Endothelial cell of umbilical vein (primary cell): ENCODE results near the gene PTDSS2. TPM values are rescaled to one million over a fixed set of nuclear protein-coding genes. Genes with fewer than 3 reads are reported as not detected.

ENCODE experiments used
- BruUV-seq: library from RNA; stranded (reverse); fragments of 400-500 nt; replicated peaks from 2 replicates; lab custom pipeline; 2021; lab: Mats Ljungman, UMichigan
- CTCF ChIA-PET: fragments of 300-600, 350-600 bp; sonication (Branson Sonifier 250); formaldehyde crosslinking; loops from one replicate; lab custom pipeline; 2021; ENCODE audit warnings: antibody characterized with exemption, inconsistent platforms; lab: Charles Lee
- POLR2A ChIA-PET: fragments of 300-600, 350-600 bp; sonication (Branson Sonifier 250); formaldehyde crosslinking; loops from one replicate; lab custom pipeline; 2021; ENCODE audit warnings: antibody characterized with exemption, inconsistent platforms; lab: Charles Lee
- DNase-seq: peaks from one replicate; pipeline ENCODE4 v3.0.0-alpha.2; 2011; ENCODE audit warnings: low read depth, low spot score
- FAIRE-seq: peaks from 2 replicates; lab custom pipeline; 2011; peaks lifted over from hg19 to GRCh38; lab: Jason Lieb, UNC
- H2AFZ ChIP-seq: 2 replicates; pipeline ENCODE4 v1.6.0; 2012; ENCODE audit warnings: low read depth, low read length, control low read depth, inconsistent platforms
- H3K27ac ChIP-seq: 2 replicates; pipeline ENCODE4 v1.5.1; 2011; ENCODE audit warnings: low read depth, mild to moderate bottlenecking, control low read depth, low read length, moderate library complexity; ENCODE audit not compliant: insufficient read depth
- H3K27me3 ChIP-seq, 2 experiments: 2 replicates each; pipeline versions ENCODE4 v1.6.0 to v1.6.1; 2011; ENCODE audit warnings: low read length in 2 of 2, mixed read lengths in 1 of 2; ENCODE audit not compliant: control insufficient read depth in 2 of 2, insufficient read depth in 2 of 2
- H3K36me3 ChIP-seq, 2 experiments: 2 replicates in 1 of 2; 3 replicates in 1 of 2; pipeline ENCODE4 v1.5.1; 2011; ENCODE audit warnings: low read length in 2 of 2, mild to moderate bottlenecking in 1 of 2, moderate library complexity in 1 of 2; ENCODE audit not compliant: control insufficient read depth in 2 of 2, insufficient read depth in 2 of 2; ENCODE audit errors: extremely low read depth in 1 of 2
- H3K4me1 ChIP-seq: 3 replicates; pipeline ENCODE4 v1.5.1; 2011; ENCODE audit warnings: mild to moderate bottlenecking, low read length; ENCODE audit not compliant: control insufficient read depth, insufficient read depth; ENCODE audit errors: extremely low read depth
- H3K4me2 ChIP-seq: 2 replicates; pipeline ENCODE4 v1.6.1; 2011; ENCODE audit warnings: low read length, control low read depth, mixed read lengths; ENCODE audit not compliant: insufficient read depth
- H3K4me3 ChIP-seq, 3 experiments: fragments of 200-600 bp in 1 of 3; sonication (generic), shearing (Covaris generic) in 1 of 3; replicated peaks in 1 of 3; 2 replicates each; pipeline ENCODE4 v1.5.1; 2011 to 2016; ENCODE audit warnings: control low read depth in 3 of 3, low read length in 3 of 3, mild to moderate bottlenecking in 2 of 3, inconsistent platforms in 1 of 3, low read depth in 1 of 3, moderate library complexity in 1 of 3; ENCODE audit not compliant: insufficient read depth in 1 of 3
- H3K79me2 ChIP-seq: 2 replicates; pipeline ENCODE4 v1.6.0; 2012; ENCODE audit warnings: low read length, inconsistent platforms; ENCODE audit not compliant: control insufficient read depth, insufficient read depth
- H3K9ac ChIP-seq: replicated peaks from 2 replicates; pipeline ENCODE3; 2011; ENCODE audit warnings: low read length, control low read depth; ENCODE audit not compliant: insufficient read depth; ENCODE audit errors: extremely low read depth
- H3K9me1 ChIP-seq: replicated peaks from 3 replicates; pipeline ENCODE4 v1.6.0; 2011; ENCODE audit warnings: mild to moderate bottlenecking, low read length; ENCODE audit not compliant: control insufficient read depth, insufficient read depth; ENCODE audit errors: extremely low read depth
- H3K9me3 ChIP-seq: replicated peaks from 2 replicates; pipeline ENCODE4 v1.5.1; 2012; ENCODE audit warnings: low read length, inconsistent platforms; ENCODE audit not compliant: control insufficient read depth, insufficient read depth
- H4K20me1 ChIP-seq: replicated peaks from 2 replicates; pipeline ENCODE3; 2011; ENCODE audit warnings: mild to moderate bottlenecking, low read length; ENCODE audit not compliant: control insufficient read depth, insufficient read depth; ENCODE audit errors: extremely low read depth
- CTCF ChIP-seq, 2 donors: IDR thresholded peaks; 1 replicate in 1 of 2; 2 replicates in 1 of 2; pipeline ENCODE4 v1.5.1; 2011; ENCODE audit warnings: low read length in 2 of 2, mild to moderate bottlenecking in 2 of 2, moderate library complexity in 2 of 2, control low read depth in 1 of 2, inconsistent platforms in 1 of 2, low read depth in 1 of 2; ENCODE audit not compliant: insufficient read depth in 1 of 2; ENCODE audit errors: extremely low read depth in 1 of 2
- EZH2 ChIP-seq: IDR thresholded peaks from 2 replicates; pipeline ENCODE4 v1.6.1; 2012; ENCODE audit warnings: borderline replicate concordance, low read depth, mild to moderate bottlenecking, moderate library complexity, low read length, inconsistent platforms; ENCODE audit not compliant: severe bottlenecking
- FOS ChIP-seq: IDR thresholded peaks from 2 replicates; pipeline ENCODE4 v1.6.1; 2011; ENCODE audit warnings: mild to moderate bottlenecking, low read length, moderate library complexity, borderline replicate concordance; ENCODE audit not compliant: insufficient read depth
- GATA2 ChIP-seq: IDR thresholded peaks from 2 replicates; pipeline ENCODE4 v1.7.0; 2011; ENCODE audit warnings: low read depth, mild to moderate bottlenecking, moderate library complexity, mixed read lengths, low read length; ENCODE audit not compliant: insufficient read length, insufficient read depth
- JUN ChIP-seq: IDR thresholded peaks from 2 replicates; pipeline ENCODE4 v1.6.1; 2011; ENCODE audit warnings: borderline replicate concordance, low read depth; ENCODE audit not compliant: insufficient read length, insufficient read depth
- MAX ChIP-seq: IDR thresholded peaks from 2 replicates; pipeline ENCODE4 v1.6.1; 2011; ENCODE audit not compliant: insufficient read depth, insufficient read length
- MYC ChIP-seq: IDR thresholded peaks from one replicate; pipeline ENCODE4 v1.6.1; 2011; ENCODE audit warnings: mild to moderate bottlenecking, low read depth, low read length
- POLR2A ChIP-seq: IDR thresholded peaks from 2 replicates; pipeline ENCODE4 v1.6.1; 2012; ENCODE audit warnings: low read depth, mild to moderate bottlenecking, control low read depth, low read length
- POLR2AphosphoS5 ChIP-seq: IDR thresholded peaks from 2 replicates; pipeline ENCODE4 v1.6.1; 2012; ENCODE audit warnings: low read depth, mild to moderate bottlenecking, control low read depth, low read length, moderate library complexity; ENCODE audit not compliant: insufficient read depth
- dilution Hi-C: fragments of 300-500 bp; cut with MboI; formaldehyde crosslinking; loops from one replicate; pipeline ENCODE4 v1.15.0; 2019; ENCODE audit warnings: low sequenced_read_pairs; ENCODE audit not compliant: extremely low pct_ligation_motif_present
- intact Hi-C: fragments of 100-400 bp; cut with micrococcal nuclease; formaldehyde crosslinking; loops from one replicate; pipeline ENCODE4 v1.10.0; 2022
- polyA plus RNA-seq, 4 experiments: library from polyadenylated mRNA; depleted of rRNA in 3 of 4; stranded (reverse) in 3 of 4; unstranded in 1 of 4; fragments of >200 nt; gene quantifications; 2 replicates each; pipeline versions ENCODE4 v1.2.1 to v1.2.3, GENCODE V29; 2011 to 2012; ENCODE audit warnings: missing spikeins in 1 of 4
- total RNA-seq: library from RNA; stranded (reverse); gene quantifications from 2 replicates; pipeline ENCODE4 v1.2.3, GENCODE V29; 2021

The PTDSS2 gene
- total and polyA plus RNA-seq, 2 donors (not counting 3 experiments of a cell fraction or from before 2014, with no cell fraction given) = 41.4 to 46.8 TPM

GRCh38 chr11:419248-420005, 30.7 kb upstream of the PTDSS2 start:
- ChIA-PET POLR2A (no interaction called here), CTCF (no interaction called here)
- intact Hi-C loops (no loop called here), dilution Hi-C loops (no loop called here)
- Histone ChIP-seq H3K9ac (no peak overlapping the region), H3K79me2 (no peaks in the 10 kb centered on the region), H3K9me3 (no peaks in the 10 kb centered on the region), H4K20me1 (no peaks in the 10 kb centered on the region), H2AFZ (no peak overlapping the region), H3K4me3 (no peak overlapping the region), H3K9me1 (no peaks in the 10 kb centered on the region), H3K36me3 (no peaks in the 10 kb centered on the region), H3K4me1 (peaks cover 19% of the 10 kb centered on the region), H3K27ac (no peak overlapping the region), H3K4me2 (no peak overlapping the region), H3K27me3 (peaks cover 5 to 7% of the 10 kb centered on the region in 2 experiments)
- TF ChIP-seq POLR2AphosphoS5 (no peak), FOS (no peak), POLR2A (no peak), MYC (no peak), JUN (no peak), GATA2 (no peak), CTCF (IDR thresholded peaks at IDR 0.05; ENCODE audit: extremely low read depth in 1 of 2, insufficient read depth in 1 of 2, low read depth in 1 of 2, low read length in 2 of 2) (no peak), MAX (no peak), EZH2 (no peak)
- FAIRE-seq (no peak), DNase-seq (no peak)
- no TSS peak for BruUV-seq
